NCI-H2227 (cell line): ENCODE measurements around the gene RAB23.
"Not testable (repeated sequence)": the region's sequence is repeated elsewhere in the genome, so short reads cannot be mapped to it uniquely, and the experiment has no call there.

Source experiments
- DNase-seq: peaks from one replicate; lab custom pipeline; 2025; ENCODE audit not compliant: unreplicated experiment; lab: John Stamatoyannopoulos, UW

The RAB23 gene

DNA sequence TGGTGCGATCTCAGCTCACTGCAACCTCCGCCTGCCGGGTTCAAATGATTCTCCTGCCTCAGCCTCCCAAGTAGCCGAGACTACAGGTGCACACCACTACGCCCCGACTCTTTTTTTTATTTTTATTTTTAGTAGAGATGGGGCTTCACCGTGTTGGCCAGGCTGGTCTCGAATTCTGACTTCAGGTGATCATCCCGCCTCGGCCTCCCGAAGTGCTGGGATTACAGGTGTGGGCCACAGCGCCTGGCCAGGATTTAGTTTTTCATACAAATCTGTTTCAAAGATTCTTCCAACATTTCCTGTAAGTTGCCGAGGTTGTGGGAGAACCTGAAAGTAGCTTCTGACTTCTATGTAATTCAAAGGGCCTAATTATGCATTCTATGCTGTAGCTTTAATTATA is 21.4 kb upstream of the RAB23 start:
- not testable (repeated sequence) for DNase-seq

GRCh38 chr6:57242505-57242904 is 20.4 kb upstream of the RAB23 start:
- no peak for DNase-seq

GRCh38 chr6:57226221-57226620 is 4.1 kb upstream of the RAB23 start:
- no peak for DNase-seq

- no peak for DNase-seq
Measured at GRCh38 chr6:57224769-57225515, 2.8 kb upstream of the RAB23 start.

DNA sequence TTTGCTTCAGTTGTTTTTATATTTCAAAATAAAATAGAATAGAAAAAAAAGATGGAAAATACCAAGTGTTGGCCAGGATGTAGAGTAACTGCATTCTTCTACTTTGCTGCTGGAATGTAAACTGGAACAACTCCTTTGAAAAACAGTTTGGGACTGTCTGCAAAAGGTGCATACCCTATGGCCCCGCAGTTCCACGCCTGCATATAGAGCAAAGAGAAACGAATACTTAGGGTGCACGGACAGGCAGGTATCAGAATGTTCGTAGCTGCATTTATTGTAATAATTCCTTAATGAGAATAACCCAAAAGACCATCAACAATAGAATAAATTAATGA is 603 bp upstream of the RAB23 start:
- no peak for DNase-seq

GRCh38 chr6:57221191-57221935 is 744 bp downstream of the RAB23 start:
- peak; percentile 67 for DNase-seq

DNA sequence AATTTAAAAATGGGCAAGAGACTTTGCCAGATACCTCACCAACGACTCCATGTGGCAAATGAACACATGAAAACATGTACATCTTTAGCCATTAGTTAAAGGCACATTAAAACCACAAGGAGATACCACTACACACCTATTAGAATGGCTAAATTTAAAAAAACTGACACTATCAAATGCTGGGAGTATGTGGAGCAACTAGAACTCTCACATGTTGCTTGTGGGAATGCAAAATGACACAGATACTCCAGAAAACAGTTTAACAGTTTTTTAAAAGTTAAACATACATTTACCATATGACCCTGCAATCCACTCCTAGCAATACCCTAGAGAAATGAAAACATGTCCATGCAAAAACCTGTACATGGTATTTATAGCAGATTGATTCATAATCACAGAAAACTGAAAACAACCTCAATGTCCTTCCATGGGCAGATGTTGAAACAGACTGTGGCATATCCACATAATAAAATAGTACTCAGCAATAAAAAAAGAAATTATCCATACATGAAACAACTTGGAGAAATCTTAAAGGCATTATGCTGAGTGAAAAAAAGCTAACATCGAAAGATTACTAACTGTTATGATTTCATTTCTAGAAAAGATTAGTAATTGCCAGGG is 1.9 kb downstream of the RAB23 start:
- no peak for DNase-seq

- no peak for DNase-seq
Measured at GRCh38 chr6:57217270-57217669, 4.8 kb downstream of the RAB23 start.

DNA sequence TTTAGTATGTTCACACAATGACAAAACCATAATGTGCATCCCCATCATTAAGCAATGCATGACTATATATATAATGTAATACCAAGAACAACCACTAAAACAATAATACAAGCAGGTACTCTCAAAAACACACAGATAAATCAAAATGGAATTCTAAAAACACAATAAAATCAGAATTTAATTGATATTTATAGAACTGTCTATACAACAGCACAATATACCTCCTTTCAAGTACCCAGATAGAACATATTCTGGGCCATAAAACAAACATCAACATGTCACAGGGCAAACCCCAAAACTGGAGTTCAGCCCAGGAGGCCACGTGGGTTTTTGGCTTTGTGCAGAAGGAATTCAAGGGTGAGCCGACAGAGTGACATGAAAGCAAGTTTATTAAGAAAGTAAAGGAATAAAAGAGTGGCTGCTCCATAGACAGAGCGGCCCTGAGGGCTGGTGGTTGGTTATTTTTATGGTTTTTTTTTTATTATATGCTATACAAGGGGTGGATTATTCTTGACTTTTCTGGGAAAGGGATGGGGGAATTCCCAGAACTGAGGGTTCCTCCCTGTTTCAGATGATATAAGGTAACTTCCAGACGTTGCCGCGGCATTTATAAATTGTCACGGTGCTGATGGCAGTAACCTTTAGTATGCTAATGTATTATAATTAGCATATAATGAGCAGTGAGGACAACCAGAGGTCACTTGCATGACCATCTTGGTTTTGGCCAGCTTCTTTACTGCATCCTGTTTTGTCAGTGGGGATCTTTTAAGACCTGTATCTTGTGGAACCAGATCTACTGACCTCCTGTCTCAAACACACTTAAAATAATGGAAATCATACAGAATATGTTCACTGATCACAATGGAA is 5.6 kb downstream of the RAB23 start:
- DNase-seq, result no peak

DNA sequence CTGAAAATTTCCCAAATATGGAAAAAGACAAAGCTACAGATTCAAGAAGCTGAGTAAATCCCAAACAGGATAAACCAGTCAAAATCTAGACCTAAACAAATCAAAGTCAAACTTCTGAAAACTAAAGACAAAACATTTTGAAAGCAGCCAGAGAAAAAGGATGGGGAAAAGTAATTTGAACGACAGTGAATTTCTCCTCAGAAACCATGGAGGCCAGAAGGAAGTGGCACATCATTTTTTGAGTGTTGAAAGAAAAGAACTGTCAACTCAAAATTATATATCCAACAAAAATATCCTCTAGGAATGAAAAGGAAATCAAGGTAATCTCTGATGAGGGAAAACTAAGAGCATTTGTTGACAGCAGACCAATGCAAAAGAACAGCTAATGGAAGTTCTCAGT is 6.8 kb downstream of the RAB23 start:
- no peak for DNase-seq

- DNase-seq, result no peak
Measured at GRCh38 chr6:57210060-57210459, 12.0 kb downstream of the RAB23 start.

DNA sequence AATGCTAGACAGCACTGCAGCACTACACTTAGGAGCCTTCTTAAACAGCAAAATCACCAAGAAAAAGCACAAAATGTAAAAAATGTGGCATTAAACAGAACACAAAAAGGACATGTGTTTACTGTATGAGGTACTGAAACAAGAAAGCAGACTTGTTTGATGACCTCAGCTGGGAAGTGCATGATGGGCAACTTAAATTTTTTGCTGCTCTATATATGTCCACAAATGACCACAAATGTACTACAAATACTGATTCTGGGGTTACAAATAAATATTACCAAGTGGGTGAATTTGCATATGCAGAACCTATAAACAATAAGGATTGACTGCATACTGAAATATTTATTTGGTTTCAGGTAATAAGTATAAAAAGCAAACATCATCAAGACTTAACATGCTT is 13.1 kb downstream of the RAB23 start:
- no peak for DNase-seq

GRCh38 chr6:57207872-57208271 is 14.2 kb downstream of the RAB23 start:
- DNase-seq, result no peak

DNA sequence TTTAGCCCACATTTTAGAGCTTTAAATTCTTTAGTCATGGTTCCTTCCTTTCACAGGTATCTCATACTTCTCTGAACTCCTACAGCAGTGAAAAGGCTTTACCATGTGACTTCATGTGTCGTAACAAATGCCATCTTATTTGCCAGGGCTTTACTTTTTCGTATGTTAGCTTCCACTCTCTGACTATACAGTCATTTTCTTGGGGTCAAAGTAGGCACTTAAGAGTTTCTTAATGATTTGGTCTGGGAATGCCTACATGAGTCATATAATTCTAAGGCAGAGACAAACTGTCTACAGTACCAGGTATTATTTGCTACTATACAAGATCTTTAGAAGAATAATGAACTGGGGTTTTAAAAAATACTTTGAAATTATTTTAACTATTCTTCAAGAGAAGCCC is 15.0 kb downstream of the RAB23 start:
- DNase-seq, result no peak

GRCh38 chr6:57205550-57206328 is 16.4 kb downstream of the RAB23 start:
- no peak for DNase-seq

- no peak for DNase-seq
Measured at GRCh38 chr6:57201718-57202117, 20.4 kb downstream of the RAB23 start.

- DNase-seq, result no peak
Measured at GRCh38 chr6:57198926-57199636, 23.0 kb downstream of the RAB23 start.

DNA sequence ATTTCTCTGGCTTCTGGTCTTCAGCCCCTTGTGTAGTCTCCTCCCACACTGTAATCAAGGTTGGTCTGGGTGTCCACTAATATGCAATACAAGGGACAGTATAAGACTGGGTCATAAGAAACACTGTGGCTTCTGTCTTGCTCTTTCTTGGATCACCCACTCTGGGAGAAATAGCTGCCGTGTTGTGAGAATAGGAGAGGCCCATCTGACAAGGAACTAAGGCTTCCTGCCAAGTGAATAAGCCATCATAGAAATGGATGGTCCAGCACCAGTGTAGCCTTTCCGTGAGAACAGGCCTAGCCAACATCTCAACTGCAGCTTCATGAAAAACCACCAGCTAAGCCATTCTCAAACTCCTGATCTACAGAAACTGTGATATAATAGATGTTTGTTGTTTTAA is 26.6 kb downstream of the RAB23 start:
- no peak for DNase-seq

DNA sequence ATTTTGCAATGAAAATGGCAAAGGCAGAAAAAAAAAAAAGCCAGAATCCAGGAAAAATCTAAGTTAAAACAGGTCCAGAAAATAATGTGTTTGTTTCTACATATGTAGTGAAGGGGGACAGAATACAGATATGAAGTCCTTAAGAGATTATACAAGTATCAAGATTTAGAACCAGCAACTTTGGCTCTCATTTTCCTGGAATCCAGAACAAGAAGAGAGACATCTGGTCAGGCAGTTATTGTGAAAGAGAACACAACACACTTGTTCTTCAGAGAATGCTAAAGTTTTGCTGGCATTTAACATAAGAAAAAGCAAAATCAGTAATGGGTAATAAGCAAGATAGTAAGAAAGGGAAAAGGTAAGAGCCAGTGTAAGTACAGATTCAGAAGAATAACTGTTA is 28.9 kb downstream of the RAB23 start:
- DNase-seq, result no peak

DNA sequence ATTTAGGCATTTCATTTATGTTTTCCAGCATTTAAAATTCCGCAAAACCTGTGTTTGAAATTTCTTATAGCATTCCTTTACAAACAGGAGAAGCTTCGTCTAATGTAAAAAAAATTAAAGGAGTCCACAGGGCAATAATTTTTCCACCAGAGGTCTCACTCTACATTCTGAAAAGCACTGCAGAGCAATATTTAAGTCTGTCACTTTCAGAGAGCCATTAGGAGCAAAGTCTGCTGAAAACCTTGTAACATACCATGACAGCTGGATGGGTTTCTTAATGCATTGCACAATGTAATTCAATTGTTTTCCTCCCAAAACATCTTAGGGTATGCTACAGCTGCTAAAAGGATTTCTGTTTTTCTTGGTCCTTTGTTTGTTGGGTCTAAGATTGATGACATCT is 32.0 kb downstream of the RAB23 start:
- DNase-seq, result no peak
